GM12878 (cell line): ENCODE data around the gene EXOC4. TPM values are rescaled to one million over a fixed set of nuclear protein-coding genes. Genes with fewer than 3 reads are reported as not detected.

Experiments
- ATAC-seq: fragments of 200-7000 bp; cut with Tn5 transposase; 3 replicates; pipeline ENCODE4 v1.9.1; 2020; ENCODE audit warnings: mild to moderate bottlenecking, moderate library complexity
- BruUV-seq: library from RNA; stranded (reverse); fragments of 400-500 nt; replicated peaks from 2 replicates; lab custom pipeline; 2021; lab: Mats Ljungman, UMichigan
- CTCF ChIA-PET: fragments of 300-600 bp; sonication (Branson Sonifier 250); formaldehyde crosslinking; extraction: SDS; loops from one replicate; lab custom pipeline; 2021; ENCODE audit warnings: inconsistent platforms; lab: Yijun Ruan, JAX
- POLR2A ChIA-PET: fragments of 350-600 bp; formaldehyde crosslinking; extraction: SDS; loops from one replicate; lab custom pipeline; 2021; ENCODE audit warnings: inconsistent platforms; lab: Charles Lee
- RAD21 ChIA-PET: fragments of 300-600 bp; sonication (Branson Sonifier 250); formaldehyde crosslinking; loops from one replicate; lab custom pipeline; 2023; ENCODE audit warnings: antibody characterized with exemption; ENCODE audit not compliant: unreplicated experiment; lab: Charles Lee
- SMC1A ChIA-PET: fragments of 300-600 bp; sonication (Branson Sonifier 250); formaldehyde crosslinking; loops from one replicate; lab custom pipeline; 2023; ENCODE audit not compliant: unreplicated experiment, uncharacterized antibody; lab: Charles Lee
- DNase-seq: peaks from one replicate; pipeline ENCODE4 v3.0.0-alpha.2; 2011; ENCODE audit warnings: low read depth, low spot score
- FAIRE-seq: peaks from 3 replicates; lab custom pipeline; 2011; peaks lifted over from hg19 to GRCh38; lab: Jason Lieb, UNC
- H2AFZ ChIP-seq: 2 replicates; pipeline ENCODE4 v1.6.0; 2011; ENCODE audit warnings: low read depth, low read length, control low read depth; ENCODE audit not compliant: control insufficient read depth
- H3K27ac ChIP-seq: 2 replicates; pipeline ENCODE4 v1.5.1; 2011; ENCODE audit warnings: control low read depth; ENCODE audit not compliant: control insufficient read depth, insufficient read depth
- H3K27me3 ChIP-seq, 2 experiments: replicated peaks in 1 of 2; 2 replicates each; pipeline versions ENCODE4 v1.6.0 to v1.6.1; 2011; ENCODE audit warnings: low read length in 1 of 2; ENCODE audit not compliant: control insufficient read depth in 2 of 2, insufficient read depth in 2 of 2
- H3K36me3 ChIP-seq, 2 experiments: 2 replicates each; pipeline ENCODE4 v1.5.1; 2011; ENCODE audit warnings: low read length in 1 of 2; ENCODE audit not compliant: control insufficient read depth in 2 of 2, insufficient read depth in 2 of 2
- H3K4me1 ChIP-seq: 2 replicates; pipeline ENCODE4 v1.6.1; 2011; ENCODE audit warnings: mild to moderate bottlenecking, low read length, moderate library complexity, mixed read lengths; ENCODE audit not compliant: control insufficient read depth, insufficient read depth
- H3K4me2 ChIP-seq: 2 replicates; pipeline ENCODE4 v1.6.0; 2011; ENCODE audit warnings: control low read depth; ENCODE audit not compliant: control insufficient read depth, insufficient read depth
- H3K4me3 ChIP-seq: fragments of 200-600 bp; sonication (generic); 2 replicates; pipeline ENCODE4 v1.5.1; 2016
- H3K79me2 ChIP-seq: 2 replicates; pipeline ENCODE4 v1.6.0; 2011; ENCODE audit warnings: low read length; ENCODE audit not compliant: control insufficient read depth, insufficient read depth
- H3K9ac ChIP-seq: 2 replicates; pipeline ENCODE4 v1.8.0; 2011; ENCODE audit warnings: low read length, control low read depth, mixed read lengths; ENCODE audit not compliant: control insufficient read depth, insufficient read depth
- H3K9me3 ChIP-seq: replicated peaks from 3 replicates; pipeline ENCODE4 v1.5.1; 2011; ENCODE audit warnings: mild to moderate bottlenecking, low read length; ENCODE audit not compliant: control insufficient read depth, insufficient read depth
- H4K20me1 ChIP-seq: 2 replicates; pipeline ENCODE4 v1.6.0; 2011; ENCODE audit not compliant: control insufficient read depth, insufficient read depth
- EP300 ChIP-seq, 2 experiments: fragments of 150-350 bp in 1 of 2; IDR thresholded peaks; 2 replicates each; pipeline ENCODE4 v1.6.1; 2011 to 2012; ENCODE audit warnings: low read depth in 2 of 2, low read length in 2 of 2, borderline replicate concordance in 1 of 2, improper control_type of control experiment in 1 of 2, inconsistent platforms in 1 of 2; ENCODE audit not compliant: control insufficient read depth in 1 of 2
- HSF1 ChIP-seq: fragments of 150-350 bp; IDR thresholded peaks from 2 replicates; pipeline ENCODE4 v1.6.1; 2014; ENCODE audit warnings: mild to moderate bottlenecking, low read depth, low read length
- IRF4 ChIP-seq: IDR thresholded peaks from 2 replicates; pipeline ENCODE4 v1.6.1; 2011; ENCODE audit warnings: low read depth, low read length
- JUND ChIP-seq: IDR thresholded peaks from 2 replicates; pipeline ENCODE4 v1.6.1; 2012; ENCODE audit warnings: low read depth, mild to moderate bottlenecking, low read length, improper control_type of control experiment, moderate library complexity
- MYC ChIP-seq: IDR thresholded peaks from 2 replicates; pipeline ENCODE4 v1.6.1; 2011; ENCODE audit warnings: mild to moderate bottlenecking, low read length, moderate library complexity, inconsistent platforms; ENCODE audit not compliant: insufficient read depth, insufficient replicate concordance, insufficient read length, severe bottlenecking
- PML ChIP-seq: IDR thresholded peaks from 2 replicates; pipeline ENCODE4 v1.6.1; 2012; ENCODE audit warnings: low read length, inconsistent platforms
- POLR2AphosphoS2 ChIP-seq: IDR thresholded peaks from 2 replicates; pipeline ENCODE4 v1.6.1; 2011; ENCODE audit warnings: low read depth, mild to moderate bottlenecking, low read length, improper control_type of control experiment, moderate library complexity
- RUNX3 ChIP-seq: IDR thresholded peaks from 2 replicates; pipeline ENCODE4 v1.6.1; 2012; ENCODE audit warnings: low read length, inconsistent platforms
- SMARCA5 ChIP-seq: fragments of 450-650 bp; IDR thresholded peaks from 2 replicates; pipeline ENCODE4 v1.6.1; 2017; ENCODE audit warnings: mild to moderate bottlenecking
- SP1 ChIP-seq: IDR thresholded peaks from one replicate; pipeline ENCODE4 v1.6.1; 2011; ENCODE audit warnings: low read depth, low read length
- USF2 ChIP-seq: IDR thresholded peaks from 2 replicates; pipeline ENCODE4 v1.6.1; 2011; ENCODE audit warnings: low read depth, low read length, improper control_type of control experiment, borderline replicate concordance
- ZBTB33 ChIP-seq: fragments of 450-650 bp; IDR thresholded peaks from 2 replicates; pipeline ENCODE4 v1.6.1; 2017; ENCODE audit warnings: mild to moderate bottlenecking
- WGBS: methylation state at CpG from one replicate; pipeline ENCODE4 v1.1.6; 2016; ENCODE audit warnings: low lambda C conversion rate; ENCODE audit not compliant: insufficient replicate concordance, insufficient coverage; ENCODE audit errors: missing lambda C conversion rate; 5-methylcytosine and 5-hydroxymethylcytosine counted together
- in situ Hi-C: fragments of 300-500 bp; cut with MboI; formaldehyde crosslinking; loops from 9 replicates; pipeline ENCODE4 v1.14.3; 2018; ENCODE audit warnings: mixed read lengths
- intact Hi-C: fragments of 100-400 bp; cut with micrococcal nuclease; formaldehyde crosslinking; loops from one replicate; pipeline ENCODE4 v1.14.2; 2022; ENCODE audit not compliant: unreplicated experiment
- polyA plus RNA-seq, 11 experiments: library from polyadenylated mRNA; depleted of rRNA in 4 of 11; unstranded in 6 of 11; stranded (reverse) in 5 of 11; fragments of >200 nt; fragmentation: Nextera tagmentation in 4 of 11; fragmentation: Illumina TruSeq in 1 of 11; extraction: Ambion mirVana in 4 of 11; extraction: Trizol in 1 of 11; gene quantifications; 1 replicate in 1 of 11; 2 replicates in 10 of 11; pipeline versions ENCODE4 v1.2.1 to v1.2.3, GENCODE V29; 2011 to 2016; ENCODE audit warnings: inconsistent platforms in 2 of 11, missing spikeins in 2 of 11, low read depth in 1 of 11
- total RNA-seq, 4 experiments: library from RNA; depleted of rRNA in 3 of 4; stranded (reverse); fragments of >200 nt in 3 of 4; fragmentation: Illumina TruSeq in 1 of 4; extraction: Trizol in 1 of 4; gene quantifications; 2 replicates each; pipeline versions ENCODE4 v1.2.1 to v1.2.3, GENCODE V29; 2013 to 2021

EXOC4 gene
- total and polyA plus RNA-seq, 10 of the 15 experiments (the other 5 are each of a cell fraction or from before 2014, with no cell fraction given): 13.2 to 44.5 (median 29.6) TPM

GRCh38 chr7:133807624-133808492 is 555.0 kb downstream of the EXOC4 start:
- WGBS: 71% methylated on average over 7 of the region's 7 CpGs
- Histone ChIP-seq H3K79me2 (no peaks in the 10 kb centered on the region), H3K4me3 (no peak overlapping the region), H3K36me3 (no peaks in the 10 kb centered on the region), H2AFZ (no peak overlapping the region), H3K27ac (no peak overlapping the region), H3K9me3 (no peaks in the 10 kb centered on the region), H3K27me3 (no peaks in the 10 kb centered on the region), H3K4me1 (no peaks in the 10 kb centered on the region), H3K4me2 (no peak overlapping the region), H4K20me1 (no peaks in the 10 kb centered on the region), H3K9ac (no peak overlapping the region)
- no TSS peak for BruUV-seq
- TF ChIP-seq SMARCA5 (no peak), ZBTB33 (no peak), PML (no peak), RUNX3 (no peak), EP300 (IDR thresholded peaks at IDR 0.05; ENCODE audit: borderline replicate concordance in 1 of 2, control insufficient read depth in 1 of 2, low read depth in 2 of 2, low read length in 2 of 2) (no peak), IRF4 (no peak), HSF1 (no peak), POLR2AphosphoS2 (no peak), JUND (no peak), SP1 (no peak), USF2 (no peak), MYC (no peak)
- CTCF ChIA-PET: no interaction called here
- no peak for ATAC-seq
- intact Hi-C loops: no loop called here
- SMC1A ChIA-PET: interaction anchor here (1.0 to 1.1 kb wide), 2 partner anchors 17 to 53 kb away, joined by 3 read pairs; no protein-coding TSS in a partner anchor
- FAIRE-seq: no peak
- no peak for DNase-seq
- RAD21 ChIA-PET: no interaction called here
- in situ Hi-C loops: no loop called here
- POLR2A ChIA-PET: no interaction called here
